Loucy (cell line): ENCODE measurements around the gene RAD51B.

Experiments
- H2AFZ ChIP-seq: fragments of 200-600 bp; sonication (generic); 2 replicates; pipeline ENCODE4 v1.6.0; 2016; ENCODE audit warnings: antibody characterized with exemption, mild to moderate bottlenecking, low read length, moderate library complexity
- H3F3A ChIP-seq: fragments of 200-600 bp; 2 replicates; pipeline ENCODE4 v1.6.0; 2016; ENCODE audit warnings: antibody characterized with exemption, low read depth, mild to moderate bottlenecking
- H3K27me3 ChIP-seq: fragments of 200-600 bp; sonication (generic); 2 replicates; pipeline ENCODE4 v1.6.1; 2014; ENCODE audit warnings: low read length, mild to moderate bottlenecking; ENCODE audit not compliant: insufficient read depth, poor library complexity, severe bottlenecking
- H3K36me3 ChIP-seq: fragments of 200-600 bp; sonication (generic); 2 replicates; pipeline ENCODE4 v1.6.1; 2016; ENCODE audit warnings: low read length; ENCODE audit not compliant: insufficient read depth
- H3K4me1 ChIP-seq: fragments of 200-600 bp; sonication (generic); 2 replicates; pipeline ENCODE4 v1.5.1; 2014; ENCODE audit warnings: low read length, mild to moderate bottlenecking; ENCODE audit not compliant: insufficient read depth, poor library complexity, severe bottlenecking
- H3K4me2 ChIP-seq: fragments of 200-600 bp; sonication (generic); 2 replicates; pipeline ENCODE4 v1.6.0; 2014; ENCODE audit warnings: antibody characterized with exemption, low read length, low read depth, mild to moderate bottlenecking; ENCODE audit not compliant: poor library complexity, severe bottlenecking
- H3K4me3 ChIP-seq: fragments of 200-600 bp; sonication (generic); 2 replicates; pipeline ENCODE4 v1.5.1; 2014; ENCODE audit warnings: low read length, mild to moderate bottlenecking, mixed read lengths; ENCODE audit not compliant: poor library complexity, severe bottlenecking
- H3K79me2 ChIP-seq: fragments of 200-600 bp; sonication (generic); 2 replicates; pipeline ENCODE4 v1.6.1; 2014; ENCODE audit warnings: low read length; ENCODE audit not compliant: insufficient read depth
- H3K9ac ChIP-seq: fragments of 200-600 bp; sonication (generic); 2 replicates; pipeline ENCODE4 v1.6.0; 2014; ENCODE audit warnings: mild to moderate bottlenecking, low read depth, low read length, moderate library complexity; ENCODE audit not compliant: poor library complexity, severe bottlenecking
- H3K9me2 ChIP-seq: fragments of 200-600 bp; sonication (generic); replicated peaks from 2 replicates; pipeline ENCODE4 v1.6.1; 2016; ENCODE audit warnings: low read depth, low read length, mixed read lengths
- H3K9me3 ChIP-seq: fragments of 200-600 bp; sonication (generic); 2 replicates; pipeline ENCODE4 v1.6.1; 2014; ENCODE audit warnings: mild to moderate bottlenecking, antibody characterized with exemption, low read length, low read depth; ENCODE audit not compliant: insufficient read depth
- H4K20me1 ChIP-seq: fragments of 200-600 bp; sonication (generic); 2 replicates; pipeline ENCODE4 v1.6.0; 2014; ENCODE audit warnings: antibody characterized with exemption, low read length, mild to moderate bottlenecking; ENCODE audit not compliant: insufficient read depth, poor library complexity, severe bottlenecking
- CTCF ChIP-seq: fragments of 200-600 bp; sonication (generic); conservative IDR thresholded peaks from 2 replicates; pipeline ENCODE4 v1.5.1; 2014; ENCODE audit warnings: mild to moderate bottlenecking, antibody characterized with exemption, low read length
- EZH2phosphoT487 ChIP-seq: fragments of 200-600 bp; IDR thresholded peaks from 2 replicates; pipeline ENCODE4 v1.6.1; 2018; ENCODE audit warnings: antibody characterized with exemption, mild to moderate bottlenecking, moderate library complexity, borderline replicate concordance

Gene RAD51B

GRCh38 chr14:67926821-67927220 lies 107.2 kb downstream of the RAD51B start:
- Histone ChIP-seq H3K27me3 (no peaks in the 10 kb centered on the region), H3K4me2 (no peak overlapping the region), H3K79me2 (no peaks in the 10 kb centered on the region), H3K9ac (no peak overlapping the region), H3F3A (no peaks in the 10 kb centered on the region), H3K9me2 (no peaks in the 10 kb centered on the region), H2AFZ (no peak overlapping the region), H4K20me1 (no peaks in the 10 kb centered on the region), H3K4me3 (no peak overlapping the region), H3K9me3 (no peaks in the 10 kb centered on the region), H3K4me1 (no peaks in the 10 kb centered on the region), H3K36me3 (no peaks in the 10 kb centered on the region)
- TF ChIP-seq CTCF (no peak), EZH2phosphoT487 (no peak)

GRCh38 chr14:67927244-67927643 lies 107.7 kb downstream of the RAD51B start:
- TF ChIP-seq CTCF (no peak), EZH2phosphoT487 (no peak)
- no peaks in the 10 kb centered on the region for H3K79me2 ChIP-seq
- H3K4me2 ChIP-seq = no peak overlapping the region
- no peak overlapping the region for H2AFZ ChIP-seq
- H3K4me1 ChIP-seq = no peaks in the 10 kb centered on the region
- no peaks in the 10 kb centered on the region for H3K27me3 ChIP-seq
- no peak overlapping the region for H3K9ac ChIP-seq
- H3K4me3 ChIP-seq = no peak overlapping the region
- H3K36me3 ChIP-seq = no peaks in the 10 kb centered on the region
- H3K9me2 ChIP-seq = no peaks in the 10 kb centered on the region
- H4K20me1 ChIP-seq = no peaks in the 10 kb centered on the region
- H3F3A ChIP-seq = no peaks in the 10 kb centered on the region
- no peaks in the 10 kb centered on the region for H3K9me3 ChIP-seq

- no peaks in the 10 kb centered on the region for H3K36me3 ChIP-seq
- H3K27me3 ChIP-seq = no peaks in the 10 kb centered on the region
- peaks cover 6% of the 10 kb centered on the region for H3K4me1 ChIP-seq
- no peaks in the 10 kb centered on the region for H3K9me3 ChIP-seq
- H3K9me2 ChIP-seq = no peaks in the 10 kb centered on the region
- H4K20me1 ChIP-seq = no peaks in the 10 kb centered on the region
- no peaks in the 10 kb centered on the region for H3K79me2 ChIP-seq
- no peak overlapping the region for H2AFZ ChIP-seq
- H3F3A ChIP-seq = no peaks in the 10 kb centered on the region
- TF ChIP-seq EZH2phosphoT487 = no peak
- no peak for TF ChIP-seq CTCF
- no peak overlapping the region for H3K4me2 ChIP-seq
- H3K4me3 ChIP-seq = no peak overlapping the region
- H3K9ac ChIP-seq = no peak overlapping the region
These were observed 108.8 kb downstream of the RAD51B start for GRCh38 chr14:67928375-67928774.
